Stimulated activated CD8-positive, alpha-beta memory T cell treated with anti-CD3 and anti-CD28 coated beads, Interleukin-12 subunit alpha, Interleukin-12 subunit beta, amount 100 ng/mL, for 24 hours (primary cell): ENCODE results near the gene ZFAND5.

Source experiments
- DNase-seq: peaks from one replicate; pipeline ENCODE4 v3.0.0-alpha.2; 2020; ENCODE audit errors: extremely low read depth

ZFAND5 gene, protein sequence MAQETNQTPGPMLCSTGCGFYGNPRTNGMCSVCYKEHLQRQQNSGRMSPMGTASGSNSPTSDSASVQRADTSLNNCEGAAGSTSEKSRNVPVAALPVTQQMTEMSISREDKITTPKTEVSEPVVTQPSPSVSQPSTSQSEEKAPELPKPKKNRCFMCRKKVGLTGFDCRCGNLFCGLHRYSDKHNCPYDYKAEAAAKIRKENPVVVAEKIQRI

DNA sequence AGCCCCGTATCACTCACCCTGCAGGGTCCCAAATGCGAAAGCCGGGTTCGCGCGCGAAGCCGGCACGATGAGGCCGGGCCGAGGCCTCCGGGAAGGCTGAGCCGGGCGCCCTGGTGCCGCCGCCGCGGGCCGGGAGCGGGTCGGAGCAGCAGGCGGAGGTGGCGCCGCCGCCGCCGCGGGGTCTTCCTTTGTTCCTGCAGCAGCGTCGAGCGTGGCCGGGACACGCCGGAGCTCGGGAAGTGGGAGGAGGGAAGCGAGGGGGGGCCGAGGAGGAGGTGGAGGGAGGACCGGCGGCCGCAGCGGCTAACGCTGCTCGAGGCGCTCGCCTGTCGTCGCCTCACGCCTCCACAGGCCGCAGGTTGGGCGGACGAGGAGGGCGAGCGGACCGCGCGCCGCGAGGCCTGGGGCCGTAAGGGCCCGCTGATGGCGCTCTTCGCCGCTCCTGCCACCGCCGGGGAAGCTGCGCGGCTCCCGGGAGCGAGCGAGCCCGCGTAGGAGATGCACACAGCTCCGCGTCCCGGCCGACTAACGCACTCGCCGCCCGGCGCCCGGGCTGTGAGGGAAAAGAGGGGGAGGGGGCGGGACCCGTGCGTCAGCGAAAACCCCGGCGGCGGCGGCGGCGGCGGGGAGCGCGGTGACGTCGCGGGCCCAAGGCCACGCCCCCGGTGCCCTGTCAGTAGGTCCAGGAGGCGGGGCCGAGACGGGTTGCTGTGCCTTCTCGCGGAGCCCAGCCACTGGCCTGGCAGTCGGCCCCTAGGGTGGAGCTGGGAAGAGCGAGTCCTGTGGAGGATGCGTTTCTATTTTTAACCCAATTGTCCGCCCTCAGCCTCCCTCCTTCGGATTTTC, at the start of gene ZFAND5:
Gene ZFAND5 (minus strand): TSS at position 530 of the 846 bp plus-strand sequence. CDS start 4,430 bp downstream, outside the sequence.
- peak; percentile 84 for DNase-seq

DNA sequence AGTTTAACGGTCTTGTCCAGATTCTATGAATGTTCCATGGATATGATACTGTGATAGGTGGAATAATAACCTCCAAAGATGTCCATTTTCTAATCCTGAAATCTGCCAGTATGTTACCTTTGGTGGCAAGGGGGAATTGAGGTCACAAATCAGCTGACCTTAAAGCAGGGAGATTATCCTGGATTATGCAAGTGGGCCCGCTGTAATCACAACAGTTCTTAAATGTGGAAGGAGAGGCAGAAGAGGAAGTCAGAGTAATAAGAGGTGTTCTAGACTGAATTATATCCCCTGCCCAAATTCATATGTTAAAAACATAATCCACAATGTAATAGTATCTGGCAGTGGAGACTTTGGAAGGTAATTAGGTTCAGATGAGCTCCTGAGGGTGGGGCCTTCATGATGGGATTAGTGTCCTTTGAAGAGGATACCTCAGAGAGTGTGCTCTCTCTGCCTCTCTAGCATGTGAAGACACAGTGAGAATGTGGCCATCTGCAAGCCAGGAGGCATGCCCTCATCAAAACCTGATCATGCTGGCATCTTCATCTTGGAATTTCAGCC, 47.6 kb upstream of the ZFAND5 start:
- no peak for DNase-seq

DNA sequence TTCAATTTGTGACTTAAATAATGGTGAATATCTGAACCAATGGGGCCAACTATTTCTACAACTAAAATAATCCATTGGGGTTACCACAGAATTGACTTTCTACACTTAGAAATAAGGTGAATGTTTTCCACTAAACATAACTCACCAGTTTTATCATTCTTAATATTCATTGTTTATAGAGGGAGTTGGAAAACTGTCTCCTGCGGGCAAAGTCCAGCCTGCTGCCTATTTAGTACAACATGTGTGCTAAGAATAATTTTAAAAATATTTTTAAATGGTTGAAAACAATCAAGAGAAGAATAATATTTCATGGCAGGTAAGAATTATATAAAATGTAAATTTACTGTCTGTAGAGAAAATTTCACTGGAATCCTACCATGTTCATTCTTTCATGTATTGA, 45.2 kb upstream of the ZFAND5 start:
- DNase-seq, result no peak

DNA sequence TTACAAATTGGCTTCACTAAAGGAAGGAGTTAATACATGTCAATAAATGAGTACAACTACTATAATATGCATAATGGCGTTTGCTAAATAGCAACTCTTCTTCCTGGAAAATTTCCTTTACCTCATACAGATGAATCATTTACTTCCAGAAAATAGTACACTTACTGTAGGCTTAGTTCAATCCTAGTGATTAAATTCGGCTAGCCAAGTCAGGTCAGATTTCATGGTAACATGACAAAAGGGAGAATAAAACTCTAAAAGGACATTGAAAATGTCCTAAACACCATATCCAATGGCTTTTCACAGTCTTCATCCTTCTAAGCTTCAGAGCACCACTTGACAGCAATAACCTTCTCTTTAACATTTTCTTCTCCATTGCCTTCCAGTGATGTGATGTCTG, 42.1 kb upstream of the ZFAND5 start:
- no peak for DNase-seq

DNA sequence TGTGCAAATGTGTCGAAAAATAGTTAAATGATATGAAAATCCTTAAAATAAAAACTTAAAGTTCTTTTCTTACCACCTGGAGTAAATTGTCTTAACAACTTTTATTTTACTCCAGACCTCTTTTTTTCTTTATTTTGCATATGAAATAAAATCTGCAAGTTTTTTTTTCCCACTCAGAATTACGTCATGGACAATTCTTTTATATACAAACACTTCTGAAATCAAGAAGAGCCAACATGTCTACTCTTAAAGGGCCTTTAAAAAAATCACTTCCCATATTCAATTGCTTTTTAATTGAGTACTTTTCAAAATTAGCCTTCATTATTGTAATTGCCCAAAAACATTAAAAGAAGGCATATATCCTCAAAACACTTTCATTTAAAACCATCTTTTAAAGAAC, 37.7 kb upstream of the ZFAND5 start:
- no peak for DNase-seq

DNA sequence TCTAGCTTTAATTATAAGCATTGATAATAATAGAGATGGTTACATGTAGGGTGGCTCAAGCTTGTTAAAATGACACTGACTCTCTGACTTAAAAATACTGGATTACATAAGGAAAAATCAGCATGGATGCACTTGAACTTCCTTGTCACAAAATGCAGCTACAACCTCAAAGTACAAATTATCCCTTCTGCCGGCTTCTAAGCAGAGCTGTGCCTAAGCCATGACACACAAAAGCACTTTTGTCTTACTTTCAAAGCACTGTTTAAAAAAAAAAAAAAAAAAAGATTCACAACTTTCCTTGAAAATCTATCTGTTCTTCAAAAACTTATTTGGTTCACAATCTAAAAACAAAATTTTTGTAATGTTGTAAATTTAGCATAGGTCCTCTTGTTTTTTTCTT, 36.4 kb upstream of the ZFAND5 start:
- DNase-seq, result no peak

DNA sequence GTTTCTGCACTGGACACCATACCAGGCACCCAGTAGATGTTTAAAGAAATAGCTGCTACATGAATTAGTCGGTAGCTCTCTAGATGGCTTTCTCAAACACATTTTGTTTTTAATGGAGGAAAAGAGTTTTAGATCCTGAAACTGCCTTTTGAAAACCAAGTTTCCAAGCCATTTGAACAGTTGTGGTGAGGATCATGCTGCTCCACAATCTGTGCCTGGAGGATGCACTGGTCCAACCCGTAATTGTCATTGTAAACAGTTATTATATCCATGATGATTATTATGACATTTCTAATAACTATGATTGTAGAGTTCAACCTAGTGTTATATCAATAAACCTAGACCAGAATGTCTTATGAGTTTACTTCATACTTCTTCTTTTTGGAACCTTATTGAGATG, 35.9 kb upstream of the ZFAND5 start:
- DNase-seq, result no peak

DNA sequence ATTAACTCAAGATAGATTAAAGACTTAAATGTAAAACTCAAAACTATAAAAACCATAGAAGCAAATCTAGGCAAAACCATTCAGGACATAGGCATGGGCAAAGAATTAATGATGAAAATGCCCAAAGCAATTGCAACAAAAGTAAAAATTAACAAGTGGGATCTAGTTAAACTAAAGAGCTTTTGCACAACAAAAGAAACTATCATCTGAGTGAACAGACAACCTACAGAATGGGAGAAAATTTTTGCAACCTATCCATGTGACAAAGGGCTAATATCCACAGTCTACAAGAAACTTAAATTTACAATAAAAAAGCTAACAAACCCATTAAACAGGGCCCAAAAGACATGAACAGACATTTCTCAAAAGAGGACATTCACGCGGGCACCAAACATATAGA, 34.4 kb upstream of the ZFAND5 start:
- DNase-seq, result no peak

DNA sequence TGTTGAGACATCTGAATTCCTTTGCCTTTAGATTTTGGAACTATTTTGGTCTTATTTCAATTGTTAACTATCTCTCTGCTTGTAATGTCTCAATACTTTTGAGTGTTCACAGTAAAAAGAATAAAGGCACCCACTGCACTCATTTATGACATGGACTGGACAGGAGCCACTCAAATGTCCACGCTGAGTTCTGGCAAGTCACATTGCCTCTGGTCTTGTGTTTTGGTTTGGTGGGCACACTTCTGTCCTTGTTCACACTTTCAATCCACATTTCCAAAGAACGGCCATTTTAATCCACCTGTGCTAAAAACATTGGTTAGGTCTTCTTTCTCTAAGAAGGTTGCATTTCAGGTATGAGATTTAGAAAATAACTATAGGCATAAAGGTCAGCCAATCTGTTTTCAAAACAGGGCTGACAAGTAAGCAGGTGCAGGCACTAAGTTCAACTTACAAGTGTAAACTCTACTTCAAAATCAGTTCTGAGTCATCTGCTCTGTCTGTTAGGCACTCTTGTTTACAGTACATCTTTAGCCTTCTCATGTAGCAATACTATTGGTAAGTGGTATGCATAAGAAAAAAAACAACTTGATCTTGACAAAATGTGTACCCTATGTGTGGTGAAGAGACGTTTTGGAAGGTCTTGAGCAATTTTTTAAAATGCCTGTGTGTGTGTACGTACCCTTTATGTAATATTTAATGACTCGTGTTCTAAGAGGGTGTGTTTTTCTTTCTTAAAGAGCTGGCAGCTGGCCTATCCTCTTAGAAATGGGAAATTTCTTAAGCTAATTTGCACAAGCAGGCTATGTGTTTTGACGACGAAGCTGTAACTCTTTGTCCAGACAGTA, 31.5 kb upstream of the ZFAND5 start:
- DNase-seq, result no peak

DNA sequence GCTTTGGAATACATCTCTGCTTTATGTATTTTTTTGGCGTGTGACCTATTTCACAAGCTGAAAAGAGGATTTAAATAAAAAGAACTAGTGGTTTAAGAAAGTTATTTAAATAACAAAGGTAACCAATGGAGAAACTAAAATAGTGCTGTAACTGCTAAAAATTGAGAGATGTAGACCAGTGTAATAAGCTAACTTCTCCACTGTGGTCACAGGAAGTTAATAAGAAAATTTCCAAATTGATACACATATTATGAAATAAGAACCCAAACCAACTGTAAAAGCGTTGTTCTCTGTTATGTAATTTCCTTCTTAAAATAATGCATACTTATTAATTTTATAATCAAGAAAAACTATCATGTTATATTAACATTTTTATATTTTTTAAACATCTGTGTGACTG, 29.1 kb upstream of the ZFAND5 start:
- DNase-seq, result no peak

DNA sequence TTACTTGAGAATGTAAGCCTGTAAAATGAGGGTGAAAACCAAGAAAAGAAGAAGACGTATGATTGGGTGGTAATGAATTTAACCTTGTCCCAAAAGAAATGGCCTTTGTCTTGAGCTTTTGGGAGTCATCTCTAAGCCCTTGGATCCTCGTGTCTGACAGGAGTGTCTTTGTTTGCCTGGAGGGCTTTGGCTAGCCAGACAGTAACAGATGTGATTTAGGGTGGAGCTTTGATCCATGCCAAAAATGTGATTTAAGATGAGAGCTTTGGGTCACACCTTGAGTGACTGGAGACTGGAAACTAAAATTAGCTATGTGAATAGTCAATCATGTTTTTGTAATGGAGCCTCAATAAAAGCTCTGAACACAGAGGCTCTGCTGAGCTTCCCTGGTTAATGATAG, 25.9 kb upstream of the ZFAND5 start:
- DNase-seq, result no peak

DNA sequence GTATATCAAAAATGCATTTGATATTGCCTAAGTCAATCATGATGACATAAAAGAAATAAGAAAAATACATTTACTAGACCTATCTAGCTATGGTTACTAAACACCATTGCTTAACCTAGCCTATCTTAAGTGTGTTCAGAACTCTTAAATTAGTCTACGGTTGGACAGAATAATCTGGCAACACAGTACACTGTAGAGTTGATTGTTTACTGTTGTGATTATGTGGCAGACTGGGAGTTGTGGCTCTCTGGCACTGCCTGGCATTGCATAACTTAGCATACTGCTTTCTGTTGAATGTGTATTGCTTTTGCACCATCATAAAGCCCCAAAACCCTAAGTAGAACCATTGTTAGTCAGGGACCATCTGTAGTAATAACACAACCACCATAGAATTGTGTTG, 21.2 kb upstream of the ZFAND5 start:
- no peak for DNase-seq

DNA sequence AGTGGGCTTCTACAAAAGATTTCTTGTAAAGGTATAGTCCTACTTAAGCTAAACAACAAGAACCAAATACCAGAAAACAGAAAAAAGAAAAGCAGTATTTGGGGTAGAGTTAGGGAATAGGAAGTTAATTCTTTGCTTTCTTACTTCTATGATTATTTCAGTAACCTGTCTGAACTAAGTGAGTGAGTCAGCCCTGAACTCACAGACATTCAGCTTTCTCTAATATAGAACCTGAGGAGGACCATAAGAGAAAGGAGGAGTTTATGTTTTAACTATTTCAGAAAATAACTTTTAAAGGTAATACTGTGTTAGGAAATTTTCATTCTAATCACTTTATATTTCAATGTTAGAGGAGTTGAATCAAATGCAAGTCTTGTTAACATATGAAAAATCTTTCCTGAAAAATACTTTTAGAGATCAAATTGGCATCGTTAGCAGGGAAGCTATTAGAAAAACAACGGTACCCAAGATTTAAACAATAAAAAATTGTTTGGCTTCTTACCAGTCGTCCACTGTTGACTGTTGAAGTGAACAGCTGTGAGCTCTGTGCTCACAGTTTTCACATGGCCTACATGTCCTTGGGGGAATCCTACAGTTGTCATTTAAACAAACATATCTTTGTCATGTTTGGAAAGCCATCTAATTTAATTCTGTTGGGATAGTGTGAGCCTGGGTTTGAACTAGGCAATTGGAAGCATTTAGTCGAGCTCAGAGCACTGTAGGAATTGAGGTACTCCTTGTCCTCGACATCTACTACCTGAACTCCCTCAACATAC, 19.9 kb upstream of the ZFAND5 start:
- DNase-seq, result no peak

DNA sequence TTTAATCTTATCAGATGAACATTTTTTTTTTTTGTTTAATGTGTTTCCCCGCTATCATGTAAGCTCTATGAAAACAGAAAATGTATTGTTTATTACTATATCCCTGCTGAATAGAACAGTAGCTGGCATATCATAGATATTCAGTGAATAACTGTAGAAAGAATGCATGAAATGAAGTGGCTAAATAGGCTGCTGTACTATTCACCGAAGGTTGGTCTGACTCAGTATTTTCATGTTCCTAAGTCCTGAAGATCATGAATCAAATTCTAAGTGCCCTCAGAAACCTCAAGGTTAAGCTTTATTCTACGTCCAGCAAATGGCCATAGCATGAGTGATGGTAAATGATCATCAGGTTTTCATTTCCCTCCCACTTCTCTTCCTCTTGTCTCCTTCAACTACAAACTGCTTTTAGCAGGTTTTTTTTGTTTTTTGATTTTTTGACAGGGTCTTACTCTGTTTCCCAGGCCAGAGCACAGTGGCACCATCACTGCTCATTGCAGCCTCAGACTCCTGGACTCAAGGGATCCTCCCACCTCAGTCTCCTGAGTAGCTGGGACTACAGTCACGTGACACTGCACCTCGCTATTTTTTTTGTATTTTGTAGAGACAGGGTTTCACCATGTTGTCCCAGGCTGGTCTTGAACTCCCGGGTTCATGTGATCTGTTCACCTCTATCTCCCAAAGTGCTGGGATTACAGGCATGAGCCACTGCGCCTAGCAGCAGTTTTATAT, 19.1 kb upstream of the ZFAND5 start:
- DNase-seq, result no peak

DNA sequence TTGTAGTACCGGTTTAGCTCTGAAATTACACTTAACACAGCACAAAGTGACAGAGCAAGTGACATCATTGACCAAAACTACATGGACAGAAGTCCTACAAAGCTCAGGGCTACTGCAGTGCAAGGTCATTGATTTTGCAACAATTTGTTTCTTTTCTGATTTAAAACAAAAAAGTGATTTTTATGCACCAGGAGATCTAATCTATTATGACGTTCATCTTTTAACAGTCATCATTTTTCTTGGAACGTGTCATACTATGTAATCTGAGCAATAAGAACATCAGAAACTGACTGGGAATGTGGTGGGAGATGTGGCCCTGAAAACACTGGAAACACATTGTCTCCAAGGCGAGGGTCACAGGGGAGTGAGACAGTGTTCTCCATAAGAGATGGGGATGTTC, 17.4 kb upstream of the ZFAND5 start:
- no peak for DNase-seq

DNA sequence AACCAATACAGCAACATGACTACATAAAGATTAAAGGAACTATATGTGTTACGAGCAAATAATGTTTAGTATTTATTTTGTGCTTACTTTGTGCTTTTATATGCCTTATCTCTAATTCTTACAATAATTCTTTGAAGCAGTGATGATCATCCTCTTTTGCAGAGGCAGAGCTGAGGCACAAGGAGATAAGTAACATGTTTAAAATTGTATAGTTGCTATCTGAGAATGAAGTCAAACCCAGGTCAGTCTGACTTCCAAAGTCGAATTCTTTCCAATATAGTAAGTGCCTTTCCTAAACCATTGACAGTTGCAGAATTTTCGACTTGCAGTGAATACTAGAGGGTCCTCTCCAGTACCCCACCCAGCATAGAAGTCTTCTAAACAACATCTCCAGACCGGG, 12.0 kb upstream of the ZFAND5 start:
- no peak for DNase-seq

DNA sequence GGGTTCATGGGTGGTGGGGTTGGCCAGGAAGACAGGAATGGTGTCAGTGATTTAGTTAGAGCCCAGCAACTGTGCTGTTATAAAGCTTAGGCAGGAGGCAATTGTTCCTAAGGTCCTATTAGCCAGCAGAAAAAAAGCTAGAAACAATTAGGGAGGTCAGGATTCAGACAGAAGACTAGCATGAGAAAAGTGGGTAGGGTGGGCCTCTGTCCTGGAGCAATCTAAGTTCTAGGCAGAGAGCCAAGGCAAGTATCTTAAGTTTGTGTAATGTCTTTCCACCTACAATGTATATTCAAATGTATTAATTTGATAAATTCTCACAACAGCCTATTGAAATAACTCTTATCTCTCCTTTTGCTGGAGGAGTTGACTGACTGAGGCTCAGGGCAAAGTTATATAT, 6.1 kb upstream of the ZFAND5 start:
- DNase-seq, result no peak

DNA sequence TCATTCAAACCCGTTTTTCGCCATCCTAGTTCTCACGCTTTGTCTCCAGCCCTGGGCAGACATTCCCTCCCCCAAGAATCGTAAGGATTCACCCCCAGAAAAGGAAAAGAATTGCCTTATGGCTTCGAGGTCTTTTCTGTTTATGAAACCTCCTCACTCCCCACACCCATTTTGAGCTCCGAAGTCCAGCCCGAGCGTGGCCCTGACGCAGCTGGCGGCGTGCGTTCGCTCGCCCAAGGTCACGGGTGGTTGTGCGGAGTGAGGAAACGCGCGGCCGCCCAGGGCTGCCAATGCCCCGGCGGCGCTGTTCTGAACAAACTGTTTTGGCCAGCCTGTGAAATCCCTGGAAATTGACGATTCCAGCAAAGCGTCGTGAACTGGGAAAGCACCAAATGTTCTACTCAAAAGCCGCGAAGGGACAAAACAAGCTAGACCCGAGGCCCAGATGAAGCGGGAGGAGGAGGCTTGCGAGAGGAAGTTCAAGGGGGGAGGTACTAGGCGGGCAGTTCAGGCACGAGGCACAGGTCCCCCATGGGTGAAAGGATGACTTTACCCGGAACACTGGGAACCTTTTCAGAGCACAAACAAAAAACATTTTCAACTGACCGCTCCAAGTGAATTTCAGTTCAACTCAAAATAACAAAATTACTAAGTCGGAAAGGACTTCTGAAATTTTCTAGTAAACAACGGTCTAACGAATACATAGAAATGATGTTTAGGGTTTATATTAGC, 683 bp upstream of the ZFAND5 start:
- DNase-seq, result peak; percentile 34

DNA sequence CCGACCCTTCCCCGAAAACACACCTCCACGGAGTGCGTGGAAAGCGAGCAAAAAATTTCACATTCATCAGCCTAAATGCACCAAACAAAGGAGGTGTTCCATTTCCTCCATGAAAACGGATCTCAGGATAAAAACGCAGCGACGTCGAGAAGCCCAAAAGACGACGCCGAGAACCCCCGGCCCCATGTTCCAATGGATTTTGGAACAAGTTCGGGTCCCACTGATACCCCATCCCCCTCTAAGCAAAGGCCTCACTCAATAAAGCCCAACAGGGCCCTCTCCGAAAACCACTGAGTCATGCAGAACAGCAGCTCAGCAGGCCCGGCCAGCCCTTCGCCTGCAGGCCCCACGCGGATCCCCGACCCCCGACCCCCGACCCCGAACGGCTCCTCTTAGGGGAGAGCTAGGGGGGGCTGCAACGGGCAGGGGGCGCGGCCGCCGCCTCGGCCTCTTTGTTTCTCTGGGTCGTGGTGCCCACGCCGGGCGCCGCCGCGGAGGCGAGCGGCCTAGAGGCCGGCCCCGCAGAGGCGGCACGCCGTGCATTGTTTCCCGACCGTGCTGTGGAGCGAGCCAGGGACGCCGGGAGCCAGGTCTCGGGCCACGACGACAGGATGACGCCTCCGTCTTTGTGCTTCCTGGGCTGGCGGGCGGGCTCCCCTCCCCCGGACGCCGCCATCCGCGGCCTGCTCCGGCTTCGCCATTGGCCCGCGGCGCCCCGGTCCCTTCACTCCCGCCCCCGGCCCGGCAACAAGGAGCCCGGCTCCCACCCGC, 915 bp downstream of the ZFAND5 start:
- DNase-seq, result peak; percentile 31
